Measurements from ENCODE around the gene EPB41L3. TPM values are rescaled to one million over a fixed set of nuclear protein-coding genes. Genes with fewer than 3 reads are reported as not detected.

EPB41L3 gene
- total RNA-seq, 1 experiment from 2014 or later = 16.1 TPM

DNA sequence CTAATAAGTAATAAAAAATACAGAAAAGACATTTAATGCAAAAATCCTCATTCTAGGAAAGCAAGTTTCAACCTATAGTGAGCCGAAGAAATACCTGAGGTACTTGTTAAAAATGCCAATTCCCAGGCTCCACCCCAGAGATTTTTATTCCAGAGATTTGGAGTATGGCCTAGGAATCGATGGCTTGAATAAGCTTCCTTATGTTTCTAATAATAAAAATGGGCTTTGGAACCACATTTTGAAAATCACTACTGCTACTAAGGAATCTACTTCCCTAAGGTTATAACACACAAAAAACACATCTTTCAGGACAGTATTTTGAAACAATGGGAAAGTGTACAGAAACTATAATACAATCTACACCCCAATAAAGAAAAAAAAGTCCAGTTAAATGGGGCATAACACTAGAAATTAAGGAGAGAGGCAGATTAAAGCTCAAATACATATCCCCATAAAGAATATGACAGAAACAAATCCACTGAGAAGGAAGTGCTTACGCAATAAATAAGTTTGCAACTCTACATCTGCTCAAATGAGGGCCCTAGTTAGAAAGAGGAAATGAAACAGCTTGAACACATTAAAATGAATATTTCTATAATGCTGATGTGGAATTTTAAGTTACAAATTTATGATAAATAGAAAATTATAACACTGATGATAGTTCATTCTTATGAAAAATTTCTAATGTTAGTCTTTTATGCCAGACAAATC is 103.7 kb downstream of the EPB41L3 start:
- Mint-ChIP-seq H3K36me3 (ENCODE audit: insufficient read depth in 1 of 3, low read depth in 3 of 3) (no peaks in the 10 kb centered on the region), H3K9me3 (no peaks in the 10 kb centered on the region), H3K27ac (no peak overlapping the region), H3K4me3 (no peak overlapping the region), H3K27me3 (ENCODE audit: low read depth) (no peaks in the 10 kb centered on the region), H3K4me1 (no peaks in the 10 kb centered on the region)
- no peak overlapping the region for H2AK5ac ChIP-seq (ENCODE audit: insufficient read length, low read length)
- no peak overlapping the region for H3K9ac ChIP-seq (ENCODE audit: extremely low read depth, insufficient read length, low read length)
- no peaks in the 10 kb centered on the region for H3K79me2 ChIP-seq (ENCODE audit: insufficient read depth, low read length)
- H3K56ac ChIP-seq (ENCODE audit: insufficient read length, low read depth, low read length) = no peak overlapping the region
- H4K91ac ChIP-seq (ENCODE audit: insufficient read length, low read depth, low read length) = no peak overlapping the region
- no peak overlapping the region for H4K5ac ChIP-seq (ENCODE audit: insufficient read length, low read depth, low read length)
- no peak overlapping the region for H2BK15ac ChIP-seq (ENCODE audit: low read depth, low read length)
- no peak overlapping the region for H3K4me2 ChIP-seq (ENCODE audit: insufficient read depth, insufficient read length, low read length)
- no peak overlapping the region for H2BK12ac ChIP-seq (ENCODE audit: insufficient read length, low read depth, low read length)
- no peak overlapping the region for H3K23ac ChIP-seq (ENCODE audit: insufficient read length, low read depth, low read length)
- H3K79me1 ChIP-seq (ENCODE audit: insufficient read depth, low read depth, low read length, poor library complexity, severe bottlenecking) = no peaks in the 10 kb centered on the region
- H2BK20ac ChIP-seq (ENCODE audit: low read depth, low read length, poor library complexity, severe bottlenecking) = no peak overlapping the region
- H3K27ac ChIP-seq (ENCODE audit: insufficient read length, low read depth, low read length) = no peak overlapping the region
- H3T11ph ChIP-seq (ENCODE audit: low read length) = no peak overlapping the region
- no peaks in the 10 kb centered on the region for H3K27me3 ChIP-seq (ENCODE audit: insufficient read depth, low read length)
- H4K20me1 ChIP-seq (ENCODE audit: control insufficient read depth, insufficient read depth, insufficient read length) = no peaks in the 10 kb centered on the region
- no peak overlapping the region for H3K4ac ChIP-seq (ENCODE audit: low read depth, low read length)
- no CpG with 5 or more reads among the region's 3 CpGs for WGBS (ENCODE audit: extremely low coverage, insufficient read length, low lambda C conversion rate)
- no peak overlapping the region for H2AFZ ChIP-seq (ENCODE audit: low read length)
- H3K14ac ChIP-seq (ENCODE audit: insufficient read depth, low read length) = no peak overlapping the region
- no peak overlapping the region for H4K8ac ChIP-seq (replicated peaks; ENCODE audit: insufficient read length, low read depth, low read length)
- no peaks in the 10 kb centered on the region for H3K23me2 ChIP-seq (ENCODE audit: insufficient read length, low read depth, low read length, poor library complexity, severe bottlenecking)
- no peak overlapping the region for H2BK5ac ChIP-seq (ENCODE audit: insufficient read length, low read length)
- TF ChIP-seq, protein P1, sequence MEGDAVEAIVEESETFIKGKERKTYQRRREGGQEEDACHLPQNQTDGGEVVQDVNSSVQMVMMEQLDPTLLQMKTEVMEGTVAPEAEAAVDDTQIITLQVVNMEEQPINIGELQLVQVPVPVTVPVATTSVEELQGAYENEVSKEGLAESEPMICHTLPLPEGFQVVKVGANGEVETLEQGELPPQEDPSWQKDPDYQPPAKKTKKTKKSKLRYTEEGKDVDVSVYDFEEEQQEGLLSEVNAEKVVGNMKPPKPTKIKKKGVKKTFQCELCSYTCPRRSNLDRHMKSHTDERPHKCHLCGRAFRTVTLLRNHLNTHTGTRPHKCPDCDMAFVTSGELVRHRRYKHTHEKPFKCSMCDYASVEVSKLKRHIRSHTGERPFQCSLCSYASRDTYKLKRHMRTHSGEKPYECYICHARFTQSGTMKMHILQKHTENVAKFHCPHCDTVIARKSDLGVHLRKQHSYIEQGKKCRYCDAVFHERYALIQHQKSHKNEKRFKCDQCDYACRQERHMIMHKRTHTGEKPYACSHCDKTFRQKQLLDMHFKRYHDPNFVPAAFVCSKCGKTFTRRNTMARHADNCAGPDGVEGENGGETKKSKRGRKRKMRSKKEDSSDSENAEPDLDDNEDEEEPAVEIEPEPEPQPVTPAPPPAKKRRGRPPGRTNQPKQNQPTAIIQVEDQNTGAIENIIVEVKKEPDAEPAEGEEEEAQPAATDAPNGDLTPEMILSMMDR (conservative IDR thresholded peaks at IDR 0.05) = no peak
- no peaks in the 10 kb centered on the region for H3K4me1 ChIP-seq (ENCODE audit: insufficient read depth, low read length)
- no peak for DNase-seq
- H3K9me3 ChIP-seq (ENCODE audit: control insufficient read depth, low read depth, low read length) = no peaks in the 10 kb centered on the region
- no peak overlapping the region for H3K18ac ChIP-seq (ENCODE audit: insufficient read length, low read depth, low read length)
- no peak overlapping the region for H2BK120ac ChIP-seq (ENCODE audit: low read depth, low read length, poor library complexity, severe bottlenecking)

All from H9 (cell line).